Adipose tissue (tissue), 3 donors: Measurements from ENCODE around the gene ABHD1. TPM values are rescaled to one million over a fixed set of nuclear protein-coding genes. Genes with fewer than 3 reads are reported as not detected.
"Not testable (repeated sequence)": the region's sequence is repeated elsewhere in the genome, so short reads cannot be mapped to it uniquely, and the experiment has no call there.

Experiments
- H3K27ac ChIP-seq: one replicate; pipeline ENCODE4 v1.5.1; 2013; ENCODE audit warnings: low read depth, low read length
- WGBS, 3 donors: extraction: QIAGEN DNeasy Blood & Tissue Kit; methylation state at CpG; one replicate each; pipeline ENCODE4 v1.1.7; 2013; 5-methylcytosine and 5-hydroxymethylcytosine counted together
- polyA plus RNA-seq, 3 donors: library from polyadenylated mRNA; stranded (reverse); fragments of 200-250 nt; gene quantifications; one replicate each; pipeline ENCODE4 v1.2.3, GENCODE V29; 2013
- donor health status: healthy with polysubstance abuse.
- donor health status: Bipolar disorder and iron deficiency.
- donor health status: healthy.

ABHD1 gene
- polyA plus RNA-seq, 3 donors = 0.79 to 1.4 (median 1.2) TPM

GRCh38 chr2:27150639-27151230 lies 27.1 kb downstream of the ABHD1 start:
- no peak overlapping the region for H3K27ac ChIP-seq
- 73 to 85% (median 77%) methylated on average over 8 of the region's 8 CpGs for WGBS, 3 donors

- WGBS, 3 donors = 86 to 89% (median 89%) methylated on average over 8 of the region's 8 CpGs
- H3K27ac ChIP-seq = no peak overlapping the region
These were observed 28.6 kb downstream of the ABHD1 start for GRCh38 chr2:27152102-27152795.

GRCh38 chr2:27152796-27153464 lies 29.3 kb downstream of the ABHD1 start:
- no peak overlapping the region for H3K27ac ChIP-seq

GRCh38 chr2:27154488-27154887 lies 30.9 kb downstream of the ABHD1 start:
- WGBS, 3 donors = 59 to 81% (median 61%) methylated on average over 6 of the region's 6 CpGs
- no peak overlapping the region for H3K27ac ChIP-seq

More at GRCh38 chr2:27152796-27153464, 29.3 kb downstream of the ABHD1 start:
- WGBS, 3 donors = 72 to 84% (median 76%) methylated on average over 2 of the region's 2 CpGs

GRCh38 chr2:27155069-27155520 lies 31.5 kb downstream of the ABHD1 start:
- H3K27ac ChIP-seq = no peak overlapping the region
- WGBS, 3 donors = 67 to 80% (median 76%) methylated on average over 9 of the region's 9 CpGs

GRCh38 chr2:27158468-27158867 lies 34.9 kb downstream of the ABHD1 start:
- H3K27ac ChIP-seq = no peak overlapping the region
- WGBS, 3 donors = 55 to 78% (median 75%) methylated on average over 6 of the region's 6 CpGs

- 84 to 88% (median 86%) methylated on average over 6 of the region's 6 CpGs for WGBS, 3 donors
- H3K27ac ChIP-seq = no peak overlapping the region
These were observed 35.7 kb downstream of the ABHD1 start for GRCh38 chr2:27159271-27159670.

- 76 to 88% (median 86%) methylated on average over 9 of the region's 9 CpGs for WGBS, 3 donors
- H3K27ac ChIP-seq = no peak overlapping the region
These were observed 36.6 kb downstream of the ABHD1 start for GRCh38 chr2:27160191-27160590.

GRCh38 chr2:27162151-27163121 lies 38.8 kb downstream of the ABHD1 start:
- H3K27ac ChIP-seq = no peak overlapping the region
- WGBS, 3 donors = 80 to 82% (median 81%) methylated on average over 15 of the region's 15 CpGs

- H3K27ac ChIP-seq = no peak overlapping the region
- 83 to 86% (median 84%) methylated on average over 8 of the region's 8 CpGs for WGBS, 3 donors
These were observed 41.5 kb downstream of the ABHD1 start for GRCh38 chr2:27164960-27165763.

- H3K27ac ChIP-seq = no peak overlapping the region
- 64 to 76% (median 73%) methylated on average over 6 of the region's 6 CpGs for WGBS, 3 donors
These were observed 47.1 kb downstream of the ABHD1 start for GRCh38 chr2:27170581-27171337.

- no peak overlapping the region for H3K27ac ChIP-seq
- 54 to 75% (median 70%) methylated on average over 8 of the region's 8 CpGs for WGBS, 3 donors
These were observed 47.8 kb downstream of the ABHD1 start for GRCh38 chr2:27171351-27171848.

- H3K27ac ChIP-seq = no peak overlapping the region
- WGBS, 3 donors = 63 to 79% (median 78%) methylated on average over 6 of the region's 6 CpGs
These were observed 51.0 kb downstream of the ABHD1 start for GRCh38 chr2:27174638-27175037.

GRCh38 chr2:27175330-27175729 lies 51.7 kb downstream of the ABHD1 start:
- H3K27ac ChIP-seq = no peak overlapping the region
- WGBS, 3 donors = 55 to 69% (median 67%) methylated on average over 8 of the region's 8 CpGs

- H3K27ac ChIP-seq = not testable (repeated sequence)
- 85 to 92% (median 89%) methylated on average over 4 of the region's 4 CpGs for WGBS, 3 donors
These were observed 52.2 kb downstream of the ABHD1 start for GRCh38 chr2:27175781-27176180.

GRCh38 chr2:27177441-27178351 lies 54.1 kb downstream of the ABHD1 start:
- H3K27ac ChIP-seq = no peak overlapping the region
- WGBS, 3 donors = 60 to 84% (median 81%) methylated on average over 15 of the region's 15 CpGs
